Tongue (tissue), 2 donors: Measurements from ENCODE around the gene DST. TPM values are rescaled to one million over a fixed set of nuclear protein-coding genes. Genes with fewer than 3 reads are reported as not detected.
"Not testable (repeated sequence)": the region's sequence is repeated elsewhere in the genome, so short reads cannot be mapped to it uniquely, and the experiment has no call there.

Experiments
- DNase-seq: peaks from one replicate; pipeline ENCODE4 v3.0.0-alpha.2; 2015
- total RNA-seq: library from RNA; depleted of rRNA; stranded (reverse); fragments of >200 nt; gene quantifications from one replicate; pipeline ENCODE4 v1.2.3, GENCODE V29; 2014

The DST gene
- total RNA-seq, 1 donor from 2014 or later, result 589 TPM

- not testable (repeated sequence) for DNase-seq
These were observed 18.6 kb upstream of the DST start for GRCh38 chr6:56661338-56661737.

DNA sequence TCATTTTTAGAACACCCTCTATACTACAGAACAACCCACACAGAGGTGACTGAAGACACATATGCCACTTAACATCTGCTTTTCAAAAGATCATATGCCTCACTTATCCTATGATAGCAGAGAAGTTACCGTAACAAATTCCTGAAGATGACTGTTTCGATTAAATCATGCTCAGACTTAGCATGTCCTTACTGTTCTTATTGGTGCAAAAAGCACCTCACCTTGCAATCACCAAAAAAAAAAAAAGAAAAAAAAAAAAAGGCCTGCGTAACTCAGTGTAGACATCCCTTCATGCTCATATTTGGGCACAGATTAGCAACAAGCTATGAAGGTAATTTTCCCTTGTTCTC lies 17.7 kb upstream of the DST start:
- DNase-seq, result no peak

- no peak for DNase-seq
These were observed 17.2 kb upstream of the DST start for GRCh38 chr6:56659721-56660380.

GRCh38 chr6:56658326-56658725 lies 15.6 kb upstream of the DST start:
- DNase-seq, result no peak

DNA sequence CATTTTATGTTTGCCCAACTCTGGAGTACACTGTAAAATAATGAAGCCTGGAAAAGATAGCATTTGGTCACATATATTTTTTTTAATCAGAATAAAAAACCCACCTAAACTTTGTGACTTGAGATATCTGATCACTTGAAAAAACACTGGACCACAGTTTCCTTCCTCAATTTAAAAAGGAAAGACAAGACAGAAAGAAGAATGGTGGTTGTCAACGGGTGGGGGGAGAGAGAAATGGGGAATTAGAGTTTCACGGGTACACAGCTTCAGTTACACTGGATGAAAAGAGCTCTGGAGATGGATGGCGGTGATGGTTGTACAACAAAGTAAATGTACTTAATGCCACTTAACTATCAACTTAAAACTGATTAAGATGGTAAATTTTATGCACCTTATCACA lies 14.7 kb upstream of the DST start:
- no peak for DNase-seq

GRCh38 chr6:56656466-56656865 lies 13.8 kb upstream of the DST start:
- DNase-seq, result no peak

GRCh38 chr6:56655996-56656395 lies 13.3 kb upstream of the DST start:
- no peak for DNase-seq

- no peak for DNase-seq
These were observed 12.6 kb upstream of the DST start for GRCh38 chr6:56655249-56655648.

- DNase-seq, result peak; percentile 60
These were observed 10.3 kb upstream of the DST start for GRCh38 chr6:56652994-56653393.

DNA sequence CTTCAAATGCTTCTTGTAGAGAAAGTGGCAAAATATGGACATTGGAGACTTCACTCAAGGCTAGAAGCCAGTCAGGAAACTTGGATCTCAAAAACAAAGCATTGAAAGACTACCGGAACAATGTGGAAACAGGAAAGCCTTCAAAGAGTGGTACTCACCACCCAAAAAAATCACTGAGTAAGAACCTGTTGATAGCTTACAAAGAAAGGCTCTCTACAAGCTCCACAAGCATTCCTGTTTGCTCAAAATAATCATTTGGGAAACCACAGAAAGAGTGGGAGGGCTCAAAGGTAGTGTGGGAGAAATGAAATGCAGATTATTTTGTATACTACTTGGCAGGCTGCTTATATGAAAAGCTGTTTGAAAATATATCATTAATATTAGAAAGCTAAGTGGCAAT lies 9.5 kb upstream of the DST start:
- DNase-seq, result no peak

DNA sequence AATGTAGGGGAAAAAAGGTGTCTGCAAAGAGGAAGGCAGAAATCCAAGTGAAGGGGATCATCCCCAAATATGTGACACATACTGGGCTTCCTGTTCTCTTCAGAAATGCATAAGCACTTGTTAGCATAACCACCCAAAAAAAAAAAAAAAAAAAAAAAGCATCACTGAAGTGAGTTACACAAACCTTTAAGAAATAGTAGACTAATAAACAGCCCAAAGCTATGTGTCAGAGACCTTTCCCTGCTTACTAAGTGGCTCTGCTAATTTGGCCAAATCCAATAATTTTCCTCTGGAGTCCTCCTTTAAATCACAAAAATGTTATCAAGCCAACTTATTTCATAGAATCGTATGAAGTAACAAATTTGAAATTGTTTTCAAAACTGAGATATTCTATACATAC lies 7.5 kb upstream of the DST start:
- no peak for DNase-seq

GRCh38 chr6:56649782-56650181 lies 7.1 kb upstream of the DST start:
- no peak for DNase-seq

DNA sequence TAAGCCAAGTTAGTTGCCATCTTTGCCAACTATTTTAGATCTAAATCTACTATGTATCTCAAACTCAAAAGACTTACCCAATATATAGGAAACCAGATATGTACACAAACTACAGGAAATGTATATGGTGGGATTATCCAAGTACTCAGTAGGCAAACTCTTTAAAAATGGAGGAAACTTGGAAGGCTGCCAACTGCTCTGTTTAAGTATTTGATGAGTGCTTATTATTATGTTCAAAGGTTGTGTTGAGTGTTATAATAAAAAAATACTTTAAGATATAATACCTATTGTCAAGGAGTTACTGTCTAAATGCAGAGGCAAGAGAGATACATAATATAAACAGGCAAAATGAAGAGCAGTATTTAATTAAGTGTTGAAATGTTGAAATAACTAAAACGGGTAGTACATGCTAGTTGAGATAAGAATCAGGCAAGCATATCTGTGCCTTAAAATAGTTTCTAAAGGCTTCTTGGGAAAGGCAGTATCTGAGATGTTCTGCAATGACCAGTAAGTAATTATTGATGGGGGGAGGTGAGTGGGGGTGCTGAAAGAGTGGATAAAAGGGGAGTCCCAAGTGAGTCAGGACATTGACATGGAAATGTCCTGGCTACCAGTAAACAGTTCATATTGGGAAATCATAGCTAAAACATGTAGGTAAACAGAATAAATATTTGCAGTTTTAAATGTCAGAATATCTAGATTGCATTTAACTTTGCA lies 6.5 kb upstream of the DST start:
- DNase-seq, result peak; percentile 60

DNA sequence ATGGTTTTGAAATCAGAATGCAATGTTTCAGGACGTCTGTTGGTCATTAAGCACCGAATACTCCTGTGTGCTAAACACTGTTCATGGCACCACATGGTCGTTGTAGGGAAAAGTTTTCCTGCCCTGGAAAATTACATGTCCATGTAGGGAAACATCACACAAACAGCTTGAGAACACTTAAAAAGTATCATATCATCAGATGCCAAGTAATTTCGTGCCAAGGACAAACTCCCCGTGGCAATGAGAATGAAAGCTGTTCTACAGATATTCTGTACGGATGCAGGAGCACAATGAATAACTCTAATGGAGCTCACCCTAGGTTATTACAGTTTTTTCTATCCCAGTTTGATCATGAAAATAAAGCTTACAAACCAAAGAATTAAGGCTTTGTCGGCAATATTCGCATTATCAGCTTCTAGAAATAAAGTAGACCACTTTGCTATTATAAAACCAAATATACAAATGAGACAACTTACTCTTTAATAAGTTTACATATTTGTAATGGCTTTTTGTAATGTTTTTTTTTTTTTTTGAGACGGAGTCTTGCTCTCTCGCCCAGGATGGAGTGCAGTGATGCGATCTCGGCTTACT lies 4.6 kb upstream of the DST start:
- peak; percentile 48 for DNase-seq

DNA sequence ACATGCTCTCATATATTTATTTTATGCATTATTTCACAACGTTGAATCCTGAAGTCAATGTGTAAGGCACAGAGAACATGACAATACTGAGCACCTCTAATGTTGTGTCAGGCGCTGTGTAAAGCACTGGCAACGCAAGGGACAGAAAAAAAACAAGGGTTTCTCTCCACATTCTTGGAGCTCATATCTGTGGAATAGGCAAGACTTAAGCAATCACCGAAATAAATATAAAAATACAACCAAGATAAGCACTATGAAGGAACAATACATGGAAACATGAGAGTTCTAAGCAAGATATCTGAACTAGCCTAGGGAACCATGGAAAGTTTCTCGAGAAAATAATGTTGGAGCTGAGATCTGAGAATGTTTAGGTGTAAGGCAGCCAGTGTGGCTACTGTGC lies 1.7 kb upstream of the DST start:
- DNase-seq, result no peak

GRCh38 chr6:56643379-56644089 lies 845 bp upstream of the DST start:
- DNase-seq, result no peak

- DNase-seq, result no peak
These were observed 2.3 kb downstream of the DST start for GRCh38 chr6:56640374-56640773.

DNA sequence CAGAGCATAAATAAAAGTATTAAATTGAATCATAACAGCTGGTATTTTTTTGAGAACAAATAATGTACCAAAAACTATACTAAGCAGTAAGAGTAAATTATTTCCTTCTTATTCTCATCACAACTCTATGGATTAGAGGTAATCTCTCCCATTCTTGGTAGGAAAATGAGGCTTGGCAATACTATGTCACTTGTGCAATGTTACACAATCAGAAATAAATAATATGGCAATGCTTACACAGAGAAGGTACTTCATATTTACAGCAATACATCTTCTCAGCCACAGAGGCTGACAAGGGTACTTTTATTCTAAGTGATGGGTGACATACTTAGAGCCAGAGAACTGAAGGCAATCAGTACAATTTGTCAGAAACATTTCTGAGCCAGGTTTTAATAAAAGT lies 3.9 kb downstream of the DST start:
- no peak for DNase-seq

GRCh38 chr6:56637640-56638039 lies 5.0 kb downstream of the DST start:
- DNase-seq, result peak; percentile 84

DNA sequence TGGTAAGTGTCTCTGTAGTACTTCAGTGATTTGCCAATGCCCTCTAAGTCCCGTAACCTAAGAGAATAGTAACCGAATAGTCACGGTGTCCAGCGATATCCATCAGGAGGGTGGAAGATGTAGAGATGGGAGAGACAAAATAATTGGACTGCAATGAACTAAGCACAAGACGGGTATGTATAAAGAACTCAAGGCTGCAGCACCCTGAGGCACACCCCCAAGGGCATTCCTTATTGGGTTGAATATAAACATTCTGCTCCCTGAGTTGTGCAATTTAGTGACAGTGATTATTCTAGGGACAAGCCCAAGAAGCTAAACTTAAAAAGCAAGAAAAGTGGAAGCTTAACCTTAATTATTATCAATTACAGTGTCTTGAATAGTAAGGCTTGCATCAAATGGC lies 14.6 kb downstream of the DST start:
- DNase-seq, result no peak

- DNase-seq, result no peak
These were observed 17.3 kb downstream of the DST start for GRCh38 chr6:56625356-56625755.

GRCh38 chr6:56624728-56625069 lies 18.0 kb downstream of the DST start:
- DNase-seq, result no peak

DNA sequence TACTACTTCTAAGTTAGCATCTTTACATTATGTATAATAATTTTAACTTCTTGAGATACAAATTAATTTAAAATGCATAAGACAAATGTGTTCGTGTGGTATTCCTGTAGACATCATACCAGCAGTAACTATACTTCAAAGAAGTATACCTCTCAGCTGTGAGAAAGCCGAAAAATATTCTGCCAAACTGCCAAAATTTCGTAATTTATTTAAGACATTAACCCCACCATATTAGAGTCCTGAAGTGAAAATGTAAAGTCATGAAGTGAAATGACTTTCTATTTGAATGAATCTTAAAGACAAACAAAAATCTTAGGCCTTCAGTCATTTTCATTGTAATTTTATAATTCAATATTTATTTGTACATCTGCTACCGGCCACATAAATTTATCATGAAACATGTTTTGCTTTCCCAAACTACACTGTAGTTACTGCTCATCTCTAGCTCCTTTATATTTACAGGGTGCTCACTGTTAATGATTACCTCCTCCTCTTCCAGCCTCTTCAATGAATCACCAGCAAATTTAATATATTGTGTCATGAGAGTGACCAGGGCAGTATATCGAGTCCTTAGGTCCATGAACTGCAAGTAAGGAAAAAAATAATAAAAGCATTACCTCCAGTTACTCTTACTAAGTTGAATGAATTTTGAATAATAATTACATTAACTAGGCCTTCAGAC lies 18.5 kb downstream of the DST start:
- no peak for DNase-seq
